Stimulated activated naive CD8-positive, alpha-beta T cell treated with anti-CD3 and anti-CD28 coated beads, Interleukin-15, Interleukin-2, amounts not matched to agents 100 U/mL and 50 U/mL, for 24 hours (primary cell): ENCODE data around the gene AUNIP.

Experiments used
- ATAC-seq: fragments of 150-1000 bp; cut with Tn5 transposase; one replicate; pipeline ENCODE4 v1.10.0; 2021
- DNase-seq: peaks from one replicate; pipeline ENCODE4 v3.0.0; 2021

Gene AUNIP

GRCh38 chr1:25858906-25859789 lies at the start of gene AUNIP:
Gene AUNIP, minus strand, starts transcription at chr1:25859457. Its CDS starts 100 bp downstream, at chr1:25859357.
- ATAC-seq (peak; percentile 94), DNase-seq (peak; percentile 95)

- no peak for DNase-seq
- ATAC-seq: no peak
These were observed 49.8 kb upstream of the AUNIP start for GRCh38 chr1:25909040-25909439.

GRCh38 chr1:25908161-25908560 lies 48.9 kb upstream of the AUNIP start:
- ATAC-seq: no peak
- no peak for DNase-seq

DNA sequence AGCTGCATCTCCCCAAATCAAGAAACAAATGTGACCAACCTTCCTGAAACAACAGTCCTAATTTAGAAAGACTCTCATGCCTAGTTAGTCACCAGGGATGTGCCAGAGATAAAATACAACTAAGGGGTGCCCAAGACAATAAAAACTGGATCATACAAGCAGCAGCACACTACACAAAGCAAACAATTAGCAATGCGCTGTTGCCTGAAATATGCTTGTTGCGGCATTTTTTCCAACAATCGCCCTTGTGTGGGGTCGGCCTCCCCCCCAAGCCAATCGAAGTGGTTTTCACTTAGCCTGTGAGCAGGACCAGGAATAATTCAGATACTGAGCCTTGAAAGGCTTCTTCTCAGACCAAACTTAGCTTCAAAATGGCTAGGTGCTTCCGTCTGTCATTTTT lies 48.3 kb upstream of the AUNIP start:
- no peak for ATAC-seq
- DNase-seq: no peak

GRCh38 chr1:25906644-25907300 lies 47.5 kb upstream of the AUNIP start:
- peak; percentile 26 for DNase-seq
- no peak for ATAC-seq

DNA sequence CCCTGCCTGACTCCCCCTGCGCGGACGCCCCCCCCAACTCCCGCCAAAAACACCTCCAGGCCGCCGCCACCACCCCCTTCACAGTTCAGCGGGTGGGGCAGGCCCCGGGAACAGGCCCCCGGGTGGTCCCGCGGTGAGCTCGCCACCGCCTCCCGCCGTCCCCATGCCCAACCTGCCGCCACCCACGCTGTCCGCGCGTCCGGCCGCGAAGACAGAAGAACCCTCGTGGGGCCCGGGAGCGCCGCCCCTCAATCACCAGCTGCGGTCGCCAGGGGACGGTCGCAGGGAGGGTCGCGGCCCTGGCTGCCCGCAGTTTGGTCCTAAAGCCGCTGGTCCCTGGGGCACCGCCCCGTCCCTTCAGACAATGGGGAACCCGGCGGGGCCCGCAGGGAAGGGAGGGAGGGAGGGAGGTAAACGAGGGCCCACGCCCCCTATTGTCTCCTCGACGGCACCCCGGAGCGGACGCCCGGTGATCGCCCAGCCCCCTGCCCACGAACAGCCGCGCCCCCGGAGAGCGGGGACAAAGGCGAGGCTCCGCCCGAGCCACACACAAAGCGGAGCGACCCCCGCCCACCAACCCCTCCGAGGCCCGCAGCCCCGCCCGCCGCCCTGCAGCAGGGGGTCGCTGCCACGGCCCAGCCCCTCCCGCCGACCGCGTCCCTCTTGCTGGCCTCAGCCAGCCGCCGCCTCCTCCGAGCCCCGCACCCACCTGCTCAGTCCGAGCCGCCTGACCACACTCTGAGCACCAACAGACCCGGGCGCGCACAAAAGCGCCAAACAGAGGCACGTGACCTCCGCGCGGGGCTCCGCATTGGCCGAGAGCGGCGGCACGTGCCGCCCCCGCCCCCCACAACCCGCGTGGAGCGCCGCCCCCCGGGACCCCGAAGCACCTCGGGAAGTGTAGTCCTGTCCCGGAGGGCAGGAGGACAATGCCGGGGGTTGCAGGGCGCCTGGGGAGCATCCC lies 46.7 kb upstream of the AUNIP start, which contains the start of gene STMN1:
Gene STMN1 (minus strand): TSS at position 740 of the 964 bp plus-strand sequence. CDS start 1,743 bp downstream, outside the sequence.
- peak; percentile 93 for DNase-seq
- ATAC-seq: peak; percentile 84

GRCh38 chr1:25904943-25905679 lies 45.9 kb upstream of the AUNIP start:
- peak; percentile 85 for ATAC-seq
- DNase-seq: peak; percentile 98

DNA sequence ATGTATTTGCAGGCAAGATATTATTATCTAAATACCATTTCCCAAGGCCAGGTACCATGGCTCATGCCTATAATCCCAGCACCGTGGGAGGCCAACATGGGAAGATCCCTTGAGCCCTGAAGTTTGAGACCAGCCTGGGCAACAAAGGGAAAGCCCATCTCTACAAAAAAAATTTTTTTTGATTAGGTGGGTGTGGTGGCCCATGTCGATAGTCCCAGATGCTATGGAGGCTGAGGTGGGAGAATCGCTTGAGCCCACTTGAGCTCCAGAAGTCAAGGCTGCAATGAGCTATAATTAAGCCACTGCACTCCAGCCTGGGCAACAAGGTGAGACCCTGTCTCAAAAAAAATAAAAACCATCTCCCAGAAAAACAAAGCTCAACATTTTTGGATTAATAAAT lies 44.7 kb upstream of the AUNIP start:
- DNase-seq (no peak), ATAC-seq (no peak)

GRCh38 chr1:25902462-25902861 lies 43.2 kb upstream of the AUNIP start:
- ATAC-seq: no peak
- no peak for DNase-seq

GRCh38 chr1:25900219-25900618 lies 41.0 kb upstream of the AUNIP start:
- ATAC-seq (no peak), DNase-seq (no peak)

GRCh38 chr1:25899792-25900191 lies 40.5 kb upstream of the AUNIP start:
- ATAC-seq (no peak), DNase-seq (no peak)

DNA sequence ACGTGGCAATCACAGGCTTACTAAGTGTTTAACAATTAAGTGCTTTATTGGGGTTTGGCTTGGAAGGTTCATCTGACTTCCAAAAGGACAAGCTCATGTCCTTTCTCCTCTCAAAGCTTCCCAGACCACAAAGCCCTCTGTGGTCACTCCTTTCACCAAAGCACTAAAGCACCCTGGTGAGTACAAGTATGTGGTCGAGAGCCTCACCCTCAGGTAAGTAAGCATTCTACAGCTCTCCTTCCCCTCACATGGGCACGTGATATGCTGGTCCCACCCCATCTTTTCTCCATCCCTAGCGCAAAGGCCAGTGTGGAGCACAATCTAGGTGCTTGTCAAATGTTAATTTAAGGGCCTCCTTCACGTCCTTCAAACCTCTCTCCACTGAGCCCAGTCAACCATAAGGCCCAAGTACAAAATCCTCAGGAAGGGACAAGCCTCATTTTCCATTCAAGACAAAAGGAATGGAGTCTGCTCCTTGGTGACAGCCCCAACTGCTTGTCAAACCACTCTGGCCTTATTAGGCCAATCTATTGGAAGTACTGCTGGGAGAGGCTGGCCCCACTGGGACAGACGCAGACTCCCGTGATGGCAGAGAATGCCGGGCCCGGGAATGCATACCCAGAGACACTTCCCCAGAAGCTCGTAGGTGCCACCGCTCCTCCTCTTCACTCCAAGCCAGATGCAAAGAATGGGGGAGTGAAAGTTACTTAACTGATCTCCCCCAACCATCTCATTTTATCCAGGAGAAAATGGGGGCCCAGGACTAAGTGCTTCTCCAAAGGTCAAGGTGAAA lies 39.2 kb upstream of the AUNIP start:
- ATAC-seq: no peak
- DNase-seq: no peak

GRCh38 chr1:25897754-25898153 lies 38.5 kb upstream of the AUNIP start:
- DNase-seq: no peak
- ATAC-seq: no peak

GRCh38 chr1:25896266-25896665 lies 37.0 kb upstream of the AUNIP start:
- DNase-seq (no peak), ATAC-seq (no peak)

DNA sequence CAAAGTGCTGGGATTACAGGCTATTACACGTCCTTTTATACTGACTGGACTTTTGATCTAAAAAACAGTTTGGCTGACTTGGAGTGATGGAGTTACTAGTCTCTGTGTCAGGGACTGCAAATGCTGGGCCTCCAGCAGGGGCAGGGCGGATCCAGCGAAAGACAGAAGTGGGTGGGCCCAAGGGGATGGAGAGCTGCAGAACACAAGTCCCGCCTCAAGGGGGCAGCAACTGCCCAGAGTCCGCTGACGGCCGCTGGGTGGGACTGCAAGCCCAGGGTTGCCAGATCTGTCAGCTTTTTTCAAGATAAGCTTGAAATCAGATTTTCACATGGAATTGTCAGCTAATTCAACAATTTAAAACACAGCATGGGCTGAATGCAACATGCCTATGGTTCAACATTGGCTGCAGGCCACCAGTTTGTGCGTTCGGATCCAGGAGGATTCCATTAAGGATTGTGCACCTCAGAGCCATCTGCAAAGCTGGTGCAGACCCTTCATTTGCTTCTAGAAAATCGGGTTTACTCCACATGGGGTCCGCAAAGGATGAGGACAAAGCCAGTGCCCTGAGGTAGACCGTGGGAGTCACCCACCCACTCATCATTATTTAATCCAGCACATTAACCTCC lies 36.2 kb upstream of the AUNIP start:
- ATAC-seq (peak; percentile 95), DNase-seq (peak; percentile 90)

DNA sequence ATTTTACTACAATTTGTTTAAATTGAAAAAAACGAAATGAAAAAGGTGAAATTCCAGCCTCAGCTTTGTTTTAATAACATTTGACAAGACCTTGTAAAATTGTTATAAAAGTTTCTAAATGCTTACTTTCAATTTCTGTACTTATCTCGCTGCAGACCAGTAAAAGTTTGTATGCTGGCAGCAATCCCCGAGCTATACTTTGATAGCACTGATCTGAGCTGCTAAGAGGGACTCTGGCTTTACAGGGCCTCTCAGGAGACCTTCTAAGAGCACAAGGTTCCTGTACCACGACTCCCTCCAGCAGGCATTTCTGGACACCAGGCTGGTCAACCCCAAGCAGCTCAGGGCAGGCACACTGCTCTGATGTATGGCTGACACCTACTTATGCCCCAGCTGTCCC lies 33.9 kb upstream of the AUNIP start:
- ATAC-seq: no peak
- DNase-seq: no peak

DNA sequence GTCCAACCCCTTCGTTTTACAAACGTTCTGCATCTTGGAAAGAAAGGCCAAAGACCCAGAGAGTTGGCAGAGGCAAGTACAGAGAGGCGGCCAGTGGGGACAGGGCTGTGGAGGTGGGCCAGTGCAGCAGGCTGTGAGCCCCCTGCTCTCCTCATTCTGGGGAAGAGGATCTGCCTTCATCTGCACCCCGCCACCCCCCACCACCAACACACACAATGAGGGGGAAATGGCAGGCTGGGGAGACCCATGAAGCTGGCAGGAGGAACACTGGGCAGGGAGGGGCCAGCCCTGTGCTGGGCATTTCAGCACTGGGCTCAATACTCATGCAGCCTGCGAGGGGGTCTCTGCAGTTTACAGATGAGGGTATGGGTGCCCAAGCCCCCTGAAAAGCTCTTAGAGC lies 32.3 kb upstream of the AUNIP start:
- DNase-seq: no peak

GRCh38 chr1:25890239-25891034 lies 31.2 kb upstream of the AUNIP start:
- ATAC-seq (no peak), DNase-seq (no peak)

More for the DNA sequence above, 32.3 kb upstream of the AUNIP start:
- no peak for ATAC-seq

GRCh38 chr1:25889470-25889869 lies 30.2 kb upstream of the AUNIP start:
- DNase-seq (no peak), ATAC-seq (no peak)
